GM21786 (cell line): Measurements from ENCODE around the gene ABCD4.
"Not testable (repeated sequence)": the region's sequence is repeated elsewhere in the genome, so short reads cannot be mapped to it uniquely, and the experiment has no call there.

Source experiments
- ATAC-seq: cut with Tn5 transposase; IDR thresholded peaks from one replicate; pipeline ENCODE4 v1.9.1; 2021; ENCODE audit not compliant: unreplicated experiment

Gene ABCD4

GRCh38 chr14:74308695-74309094 is 6.0 kb upstream of the ABCD4 start:
- no peak for ATAC-seq

GRCh38 chr14:74302152-74302628 is 544 bp downstream of the ABCD4 start:
- ATAC-seq, result peak; percentile 15

DNA sequence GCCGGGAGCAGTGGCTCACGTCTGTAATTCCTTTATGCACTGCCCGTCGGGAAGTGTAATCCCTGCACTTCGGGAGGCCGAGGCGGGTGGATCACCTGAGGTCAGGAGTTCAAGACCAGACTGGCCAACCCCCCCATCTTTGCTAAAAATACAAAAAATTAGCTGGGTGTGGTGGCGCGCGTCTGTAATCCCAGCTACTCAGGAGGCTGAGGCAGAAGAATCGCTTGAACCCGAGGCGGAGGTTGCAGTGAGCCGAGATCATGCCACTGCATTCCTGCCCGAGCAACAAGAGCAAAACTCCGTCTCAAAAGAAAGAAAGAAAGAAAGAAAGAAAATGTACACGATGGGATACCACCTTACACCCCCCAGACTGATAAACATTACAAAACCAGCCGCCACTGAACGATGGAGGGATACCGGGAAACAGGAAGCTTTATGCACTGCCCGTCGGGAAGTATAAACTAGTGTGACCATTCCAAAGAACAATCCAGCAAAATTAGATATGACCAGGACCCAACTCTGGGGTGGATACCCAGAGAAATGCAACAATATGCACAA is 1.1 kb downstream of the ABCD4 start:
- ATAC-seq, result no peak

- no peak for ATAC-seq
Observed at GRCh38 chr14:74299061-74299545, 3.6 kb downstream of the ABCD4 start.

DNA sequence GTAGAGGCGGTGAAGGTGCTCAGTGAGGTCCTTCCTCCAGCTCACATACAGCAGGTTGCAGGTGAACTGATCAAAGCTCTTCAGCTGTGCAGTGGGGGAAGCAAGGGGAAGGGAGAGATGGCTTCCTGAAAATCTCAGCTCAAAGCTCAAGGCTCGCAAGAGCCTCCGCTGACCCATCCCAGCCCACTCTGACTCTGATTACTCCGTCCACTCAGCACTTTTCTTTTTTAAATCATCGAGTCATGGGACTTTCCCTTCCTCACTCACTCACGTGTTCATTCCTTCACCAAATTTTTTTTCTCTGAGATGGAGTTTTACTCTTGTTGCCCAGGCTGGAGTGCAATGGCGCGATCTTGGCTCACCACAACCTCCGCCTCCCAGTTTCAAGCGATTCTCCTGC is 4.7 kb downstream of the ABCD4 start:
- no peak for ATAC-seq

- ATAC-seq, result no peak
Observed at GRCh38 chr14:74296037-74296467, 6.7 kb downstream of the ABCD4 start.

DNA sequence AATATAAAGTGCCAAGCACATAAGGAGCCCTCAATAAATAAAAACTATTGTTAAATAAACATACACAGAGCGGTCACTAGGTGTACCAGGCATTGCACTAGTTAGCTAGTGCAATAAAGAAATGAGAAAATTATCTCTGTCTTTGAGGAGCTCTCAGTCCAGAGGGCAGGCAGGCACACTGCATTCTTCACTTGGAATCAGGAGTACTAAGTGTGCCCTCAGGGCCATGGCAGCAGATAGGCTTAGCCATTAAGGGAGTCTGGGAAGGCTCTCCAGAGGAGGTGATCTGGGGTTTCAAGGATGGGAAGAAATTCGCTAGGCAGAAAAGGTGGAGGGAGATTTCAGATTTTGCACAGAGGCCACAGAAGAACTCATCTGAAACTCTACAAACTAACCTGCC is 9.1 kb downstream of the ABCD4 start:
- ATAC-seq, result no peak

DNA sequence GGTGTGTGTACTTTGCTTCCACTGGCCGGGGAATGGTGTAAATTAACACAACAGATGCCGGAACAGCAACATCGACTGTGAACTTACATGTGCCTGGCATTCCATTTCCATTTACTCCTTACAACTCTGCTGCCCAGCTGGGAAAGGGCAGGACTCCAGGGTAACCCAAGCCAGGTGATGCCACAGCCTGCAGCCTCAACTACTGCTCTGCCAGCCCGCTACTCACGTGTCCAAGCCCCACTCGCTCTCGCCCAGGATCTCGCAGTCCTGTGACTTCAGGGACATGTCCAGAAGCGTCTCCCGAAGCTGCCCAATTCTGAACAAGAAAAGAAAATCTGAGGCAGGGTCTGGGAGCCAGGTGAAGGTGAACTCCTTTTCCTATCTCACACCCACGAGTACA is 10.7 kb downstream of the ABCD4 start:
- ATAC-seq, result no peak

DNA sequence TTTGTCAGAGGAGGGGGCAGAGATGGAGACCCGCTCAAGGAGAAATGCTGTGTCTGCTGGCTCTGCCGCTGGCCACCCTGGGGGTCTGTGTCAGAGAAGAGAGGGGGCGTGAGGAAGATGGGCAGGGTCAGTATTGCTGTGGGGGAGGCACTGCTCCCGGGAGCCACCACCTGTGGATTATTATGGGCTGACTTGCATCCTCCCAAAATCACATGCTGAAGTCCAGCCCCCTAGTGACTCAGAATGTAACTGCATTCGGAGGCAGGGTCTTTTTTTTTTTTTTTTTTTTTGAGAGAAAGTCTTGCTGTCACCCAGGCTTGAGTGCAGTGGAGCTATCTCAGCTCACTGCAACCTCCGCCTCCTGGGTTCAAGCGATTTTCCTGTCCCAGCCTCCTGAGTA is 12.3 kb downstream of the ABCD4 start:
- ATAC-seq, result no peak

DNA sequence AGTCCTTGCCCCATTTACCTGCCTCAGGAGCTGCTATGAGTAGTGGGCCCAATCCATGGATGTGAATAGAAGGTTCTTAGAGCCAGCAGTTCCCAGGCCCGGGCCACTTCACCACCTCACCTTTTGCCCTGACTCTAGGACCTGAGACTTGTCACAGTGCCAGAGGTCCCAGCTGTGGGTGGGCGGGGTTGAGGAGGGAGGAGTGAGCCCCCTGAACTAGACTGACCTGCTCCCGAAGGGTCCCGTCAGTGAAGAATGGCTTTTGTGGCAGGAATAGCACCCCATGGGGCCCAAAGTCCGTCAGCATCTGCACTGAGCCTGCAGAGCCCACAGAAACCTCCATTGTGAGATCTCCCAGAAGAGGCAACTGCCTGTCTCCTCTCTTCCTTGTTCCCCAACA is 12.9 kb downstream of the ABCD4 start:
- ATAC-seq, result no peak

GRCh38 chr14:74286736-74287135 is 16.0 kb downstream of the ABCD4 start:
- no peak for ATAC-seq

DNA sequence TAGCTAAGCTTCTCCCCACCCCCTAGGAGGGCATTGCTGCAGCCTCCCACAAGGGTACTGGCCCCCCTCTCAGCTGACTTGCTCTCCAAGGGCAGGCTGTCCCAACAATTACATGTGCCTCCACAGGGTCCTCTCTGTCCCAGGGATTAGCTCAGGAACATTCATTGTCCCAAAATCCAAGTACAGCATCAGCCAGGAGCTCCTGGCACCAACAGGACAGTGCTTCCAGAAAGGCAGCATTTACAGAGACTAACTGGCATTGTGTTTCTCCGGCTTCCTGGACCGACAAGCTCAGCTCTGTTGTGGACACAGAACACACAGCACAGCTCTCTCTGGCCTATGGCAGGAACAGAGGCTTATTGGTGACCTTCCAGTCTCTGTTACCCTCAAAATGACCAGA is 21.7 kb downstream of the ABCD4 start:
- ATAC-seq, result no peak

GRCh38 chr14:74278080-74278479 is 24.7 kb downstream of the ABCD4 start:
- ATAC-seq, result no peak

DNA sequence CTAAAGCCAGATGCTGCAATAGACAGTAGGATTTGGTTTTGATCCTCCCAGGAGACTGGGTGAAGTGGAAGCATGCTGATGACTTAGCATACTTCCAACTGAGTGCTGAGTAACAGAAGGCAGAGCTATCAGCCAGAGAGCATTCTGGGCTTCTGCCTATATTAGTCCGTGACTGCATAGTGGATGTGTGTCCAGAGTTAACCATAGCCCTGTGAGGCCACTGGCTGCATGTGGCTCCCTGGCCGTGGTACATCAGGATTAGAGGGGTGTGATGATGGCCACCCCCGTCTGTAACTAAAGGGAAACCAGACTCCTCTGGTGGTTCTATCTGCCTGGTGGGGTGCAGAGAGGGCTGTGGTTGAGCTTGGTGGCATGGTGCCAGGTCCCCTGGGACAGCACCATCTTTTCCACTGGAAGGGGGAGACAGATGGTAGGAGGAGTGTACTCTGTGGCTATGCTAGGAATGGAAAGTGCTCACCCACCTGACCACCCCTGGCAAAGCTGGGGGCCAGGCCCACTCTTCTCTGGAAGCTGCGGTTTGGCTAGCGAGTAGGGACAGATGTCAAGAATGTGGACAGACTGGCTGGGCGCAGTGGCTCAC is 27.4 kb downstream of the ABCD4 start:
- ATAC-seq, result no peak

- no peak for ATAC-seq
Observed at GRCh38 chr14:74271365-74271764, 31.4 kb downstream of the ABCD4 start.

- ATAC-seq, result not testable (repeated sequence)
Observed at GRCh38 chr14:74270382-74271177, 32.2 kb downstream of the ABCD4 start.

GRCh38 chr14:74267588-74267987 is 35.1 kb downstream of the ABCD4 start:
- ATAC-seq, result no peak

DNA sequence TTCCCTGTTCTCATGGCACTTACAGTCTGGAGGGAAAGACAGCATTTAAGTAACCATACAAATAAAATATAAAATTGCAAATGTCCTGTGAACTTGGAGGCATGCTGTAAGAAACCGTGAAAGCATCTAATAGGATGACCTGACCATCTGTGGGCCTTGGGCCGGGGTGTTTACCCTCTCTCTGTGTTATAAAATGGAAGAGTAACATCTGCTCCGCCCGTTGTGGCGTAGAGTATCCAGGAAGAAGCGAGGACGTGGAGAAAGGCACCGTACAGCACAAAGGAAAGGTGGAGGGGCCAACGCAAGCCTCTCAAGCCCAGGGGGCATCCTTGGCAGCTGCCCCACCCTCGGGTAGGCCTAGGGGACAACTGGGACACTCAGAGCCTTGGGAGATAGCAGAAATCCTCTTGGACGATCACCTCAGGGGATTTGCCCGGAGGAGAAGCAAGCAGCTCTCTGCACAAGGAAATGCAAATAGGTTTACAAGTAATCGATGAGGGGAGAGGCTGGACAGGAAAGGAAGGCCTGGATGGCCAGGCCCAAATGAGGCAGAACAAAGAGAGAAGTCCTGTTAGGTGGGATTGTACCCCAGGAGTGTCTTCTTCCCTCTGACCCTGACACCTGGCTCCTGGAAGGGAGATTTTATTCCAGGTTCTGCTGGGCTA is 37.3 kb downstream of the ABCD4 start:
- ATAC-seq, result no peak

- no peak for ATAC-seq
Observed at GRCh38 chr14:74263921-74264320, 38.8 kb downstream of the ABCD4 start.

DNA sequence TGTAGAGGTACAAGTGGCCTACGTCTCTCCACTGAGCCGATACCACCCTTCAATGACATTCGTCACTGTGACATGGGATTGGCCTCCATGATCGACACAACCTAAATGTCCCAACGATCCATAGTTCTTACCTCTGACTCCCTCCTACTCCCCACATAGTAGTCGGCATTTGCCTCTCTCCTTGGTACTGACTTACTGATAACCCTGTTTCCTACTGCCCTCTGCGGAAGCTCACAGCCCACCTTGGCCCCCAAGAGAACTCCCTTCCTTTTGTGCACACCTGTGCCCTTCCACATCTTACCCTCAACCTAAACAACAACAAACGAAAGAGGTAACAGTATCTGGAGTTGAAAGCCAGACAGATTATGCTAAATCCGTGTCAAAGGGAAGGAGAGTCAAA is 39.6 kb downstream of the ABCD4 start:
- ATAC-seq, result no peak

DNA sequence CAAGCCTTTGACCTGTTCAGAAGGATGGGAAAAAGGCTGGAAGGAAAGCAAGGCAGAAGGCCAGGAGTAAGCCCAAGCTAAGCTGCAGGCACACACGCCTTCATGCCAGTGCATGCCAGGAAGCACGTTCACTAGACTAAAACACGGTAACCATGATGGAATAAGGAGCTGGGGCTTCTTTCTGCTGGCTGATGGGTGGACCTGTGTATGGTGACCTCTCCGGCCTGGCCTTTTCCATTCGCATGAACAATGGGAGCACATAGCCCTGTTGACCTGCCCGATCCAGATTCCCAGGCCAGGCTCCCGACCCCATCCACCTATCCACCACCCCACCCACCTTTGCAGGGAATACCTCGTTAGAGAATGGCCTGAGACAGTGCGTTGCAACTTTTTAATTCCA is 40.7 kb downstream of the ABCD4 start:
- ATAC-seq, result no peak

DNA sequence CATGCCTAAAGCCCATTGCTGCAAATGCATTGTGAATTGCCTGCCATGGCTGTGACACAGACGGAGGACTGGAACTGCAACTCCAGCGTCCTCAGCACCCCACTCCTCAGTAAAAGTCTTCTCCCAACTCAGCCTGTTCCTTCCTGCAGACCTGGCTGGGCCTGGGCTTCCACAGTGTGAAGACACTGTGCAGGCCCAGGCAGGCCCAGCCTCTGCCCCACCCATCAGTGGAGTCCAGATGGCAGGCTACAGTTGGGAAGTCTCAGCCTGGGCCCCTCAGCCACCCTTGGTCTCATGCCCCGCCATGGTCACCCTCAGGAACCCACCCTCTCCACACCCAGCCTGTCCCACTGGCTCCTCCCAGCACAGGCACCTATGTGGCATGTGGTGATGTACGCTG is 41.4 kb downstream of the ABCD4 start:
- no peak for ATAC-seq
